DLD1 (cell line): ENCODE results near the gene EFCAB11.
"Not testable (repeated sequence)": the region's sequence is repeated elsewhere in the genome, so short reads cannot be mapped to it uniquely, and the experiment has no call there.

Experiments used
- in situ Hi-C: cut with HindIII; loops from 2 replicates; pipeline ENCODE4 v1.10.0; 2017; ENCODE audit warnings: low sequenced_read_pairs

The EFCAB11 gene

DNA sequence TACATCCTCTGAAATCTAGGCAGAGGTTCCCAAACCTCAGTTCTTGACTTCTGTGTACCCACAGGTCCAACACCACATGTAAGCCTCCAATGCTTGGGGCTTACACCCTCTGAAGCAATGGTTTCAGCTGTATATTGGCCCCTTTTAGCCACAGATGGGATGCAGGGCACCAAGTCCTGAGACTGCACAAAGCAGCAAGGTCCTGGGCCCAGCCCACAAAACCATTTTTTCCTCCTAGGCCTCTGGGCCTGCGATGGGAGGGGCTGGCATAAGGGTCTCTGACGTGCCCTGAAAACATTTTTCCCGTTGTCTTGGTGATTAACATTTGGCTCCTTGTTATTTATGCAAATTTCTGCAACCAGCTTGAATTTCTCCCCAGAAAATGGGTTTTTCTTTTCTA is 80.4 kb downstream of the EFCAB11 start:
- in situ Hi-C loops = not testable (repeated sequence)

DNA sequence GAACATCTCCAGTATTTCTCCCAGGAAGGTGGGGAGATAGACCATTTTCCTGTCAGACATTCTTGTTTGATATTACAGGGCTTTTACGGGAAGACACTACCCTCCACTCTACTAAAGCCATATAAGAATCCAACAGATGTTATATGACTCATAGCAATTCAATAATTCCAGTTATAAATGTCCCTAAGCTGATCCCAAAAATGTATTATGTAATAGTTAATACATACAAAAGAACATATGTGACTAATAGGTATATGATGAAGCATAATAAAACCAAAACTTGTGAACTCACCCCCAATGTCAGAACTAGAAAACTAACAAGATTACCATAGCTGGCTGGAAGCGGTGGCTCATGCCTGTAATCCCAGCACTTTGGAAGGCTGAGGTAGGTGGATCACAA is 84.2 kb downstream of the EFCAB11 start:
- in situ Hi-C loops = no loop called here

DNA sequence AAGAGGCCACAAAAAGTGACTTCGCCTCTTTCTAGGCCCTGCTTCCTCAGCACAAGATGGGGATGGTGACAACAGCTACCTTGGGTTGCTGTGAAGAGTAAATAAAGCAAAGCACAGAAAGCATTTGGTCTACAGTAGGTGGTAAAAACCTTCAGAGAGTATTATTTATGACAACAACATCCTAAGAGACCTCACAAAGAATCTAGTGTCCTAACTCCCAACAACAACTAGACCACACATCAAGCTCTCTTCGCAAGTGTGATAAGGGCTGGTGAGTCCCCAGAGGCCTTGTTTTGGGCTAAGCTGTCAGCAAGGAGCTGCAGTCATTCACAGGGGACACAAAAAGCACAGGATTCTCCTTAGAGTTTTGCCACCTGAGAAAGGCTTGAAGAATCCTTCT is 84.9 kb downstream of the EFCAB11 start:
- in situ Hi-C loops = no loop called here

DNA sequence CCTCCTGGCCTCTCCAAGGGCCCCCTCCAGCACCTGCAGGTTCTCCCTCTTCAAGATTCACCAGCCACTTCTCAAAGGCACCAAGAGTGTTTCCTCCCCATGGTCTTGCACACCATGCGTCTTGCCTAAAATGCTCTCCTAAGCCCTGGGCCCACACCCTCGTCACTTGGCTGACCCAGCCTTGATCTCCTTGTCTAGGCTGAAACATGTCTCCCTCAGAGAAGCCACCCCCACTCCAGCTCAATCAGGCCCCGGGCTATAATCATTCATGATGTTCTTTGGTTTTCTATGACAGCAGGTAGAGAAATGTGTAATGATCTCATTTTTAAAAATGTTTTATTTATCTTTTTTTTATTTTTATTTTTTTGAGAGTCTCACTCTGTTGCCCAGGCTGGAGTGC is 88.1 kb downstream of the EFCAB11 start:
- in situ Hi-C loops = no loop called here

DNA sequence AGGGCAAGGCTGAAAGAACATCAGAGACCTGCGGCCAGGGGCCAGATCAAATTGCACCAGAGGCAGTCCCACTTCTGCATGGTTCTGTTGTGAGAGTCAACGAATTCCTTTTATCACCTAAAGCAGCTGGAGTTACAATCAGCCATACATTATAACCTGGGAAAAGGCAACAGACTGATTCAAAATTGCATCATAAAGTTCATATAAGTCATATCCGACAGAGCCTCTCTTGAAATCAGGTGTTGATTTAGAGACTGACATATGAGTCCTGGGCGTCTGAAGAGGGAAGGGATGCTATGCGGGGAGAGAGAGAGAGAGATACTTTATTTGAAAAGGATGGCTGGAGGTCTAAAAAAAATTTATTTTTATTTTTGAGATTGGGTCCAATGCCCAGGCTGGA is 89.4 kb downstream of the EFCAB11 start:
- in situ Hi-C loops = no loop called here

DNA sequence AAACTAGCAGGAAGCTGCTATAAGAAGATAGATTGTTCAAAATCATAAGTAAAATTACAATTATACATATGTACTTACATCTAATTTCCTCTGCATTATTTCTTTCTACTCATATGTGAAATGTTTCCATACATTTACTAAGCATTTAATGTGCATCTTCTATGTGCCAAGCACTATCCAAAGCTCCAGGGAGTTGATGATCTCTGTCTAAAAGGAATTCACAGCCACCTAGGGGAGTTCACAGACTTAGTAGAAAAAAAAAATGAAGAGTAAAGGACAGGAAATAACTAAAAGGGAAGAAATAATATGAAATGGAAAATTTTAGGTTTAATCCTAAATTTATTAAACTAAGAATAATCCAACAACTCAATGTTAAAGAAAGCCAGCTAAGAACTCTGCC is 91.7 kb downstream of the EFCAB11 start:
- in situ Hi-C loops = no loop called here

DNA sequence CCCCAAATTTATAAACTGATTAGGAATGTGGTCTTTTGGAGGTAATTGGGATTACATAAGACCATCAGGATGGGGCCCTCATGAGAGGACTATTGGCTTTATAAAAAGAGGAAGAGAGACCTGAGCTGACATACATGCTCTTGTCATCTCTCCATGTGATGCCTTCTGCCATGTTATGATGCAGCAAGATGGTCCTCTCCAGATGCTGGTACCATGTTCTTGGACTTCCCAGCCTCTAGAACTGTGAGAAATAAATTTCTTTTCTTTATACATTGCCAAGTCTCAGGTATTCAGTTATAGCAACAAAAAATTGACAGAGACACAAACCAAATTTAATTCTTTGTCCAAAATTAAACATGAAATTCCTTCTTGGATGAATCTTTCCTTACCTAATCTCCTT is 92.9 kb downstream of the EFCAB11 start:
- in situ Hi-C loops = no loop called here

DNA sequence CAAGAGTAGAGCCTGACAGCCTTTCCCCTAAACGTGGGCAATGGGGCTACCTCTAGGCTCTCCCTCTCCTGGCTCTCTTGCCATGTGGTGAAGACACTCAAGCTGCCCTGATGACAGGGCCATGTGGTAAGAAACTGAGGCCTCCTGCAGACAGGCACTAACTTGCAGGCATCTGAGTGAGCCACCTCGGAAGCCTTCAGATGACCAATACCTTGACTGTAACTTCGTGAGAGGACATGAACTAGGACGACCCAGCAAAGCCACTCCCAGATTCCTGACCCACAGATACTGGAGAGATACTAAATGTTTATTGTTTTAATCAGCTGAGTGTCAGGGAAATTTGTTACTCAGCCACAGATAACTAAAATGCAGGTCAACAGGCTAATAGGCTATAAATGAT is 96.4 kb downstream of the EFCAB11 start:
- in situ Hi-C loops = no loop called here

DNA sequence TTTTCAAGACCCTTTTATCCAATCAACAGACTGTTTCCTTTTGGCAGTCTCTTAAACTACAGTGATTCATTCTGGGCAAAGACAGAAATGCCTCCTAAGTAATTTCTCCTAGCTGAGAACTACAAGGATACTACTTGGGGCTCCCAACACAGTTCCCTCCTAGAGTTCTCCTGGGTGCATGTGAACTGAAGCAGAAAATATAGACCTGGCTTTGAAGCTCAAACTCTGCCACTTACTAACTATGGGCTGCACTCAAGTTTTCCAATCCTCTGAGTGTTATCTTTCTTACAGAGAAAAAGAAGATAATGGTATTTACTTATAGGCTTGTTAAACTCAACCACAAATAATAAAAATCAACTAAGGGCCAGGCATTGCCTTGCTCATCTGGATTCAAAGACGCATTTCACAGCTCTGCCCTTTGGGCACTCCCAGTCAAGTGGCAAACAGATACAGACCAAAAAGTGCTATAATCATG is 97.6 kb downstream of the EFCAB11 start:
- in situ Hi-C loops = no loop called here

DNA sequence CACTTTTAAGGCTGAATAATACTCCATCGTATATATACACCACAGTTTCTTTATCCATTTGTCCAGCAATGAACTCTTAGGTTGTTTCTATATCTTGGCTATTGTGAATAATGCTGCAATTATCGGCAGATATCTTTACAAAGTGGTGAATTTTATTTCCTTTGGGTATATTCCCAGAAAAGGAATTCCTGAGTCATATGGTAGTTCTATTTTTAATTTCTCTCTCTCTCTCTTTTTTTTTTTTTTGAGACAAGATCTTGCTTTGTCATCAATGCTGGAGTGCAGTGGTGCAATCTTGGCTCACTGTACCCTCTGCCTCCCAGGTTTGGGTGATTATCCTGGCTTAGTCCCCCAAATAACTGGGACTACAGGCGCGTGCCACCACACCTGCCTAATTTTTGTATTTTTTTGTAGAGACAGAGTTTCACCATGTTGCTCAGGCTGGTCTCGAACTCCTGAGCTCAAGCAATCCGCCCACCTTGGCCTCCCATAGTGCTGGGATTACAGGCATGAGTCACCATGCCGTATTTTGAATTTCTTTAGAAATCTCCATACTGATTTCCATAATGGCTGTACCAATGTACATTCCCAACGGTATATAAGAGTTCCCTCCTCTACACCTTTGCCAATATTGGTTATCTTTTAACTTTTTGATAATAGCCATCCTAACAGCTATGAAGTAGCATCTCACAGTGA is 98.4 kb downstream of the EFCAB11 start:
- in situ Hi-C loops = no loop called here

DNA sequence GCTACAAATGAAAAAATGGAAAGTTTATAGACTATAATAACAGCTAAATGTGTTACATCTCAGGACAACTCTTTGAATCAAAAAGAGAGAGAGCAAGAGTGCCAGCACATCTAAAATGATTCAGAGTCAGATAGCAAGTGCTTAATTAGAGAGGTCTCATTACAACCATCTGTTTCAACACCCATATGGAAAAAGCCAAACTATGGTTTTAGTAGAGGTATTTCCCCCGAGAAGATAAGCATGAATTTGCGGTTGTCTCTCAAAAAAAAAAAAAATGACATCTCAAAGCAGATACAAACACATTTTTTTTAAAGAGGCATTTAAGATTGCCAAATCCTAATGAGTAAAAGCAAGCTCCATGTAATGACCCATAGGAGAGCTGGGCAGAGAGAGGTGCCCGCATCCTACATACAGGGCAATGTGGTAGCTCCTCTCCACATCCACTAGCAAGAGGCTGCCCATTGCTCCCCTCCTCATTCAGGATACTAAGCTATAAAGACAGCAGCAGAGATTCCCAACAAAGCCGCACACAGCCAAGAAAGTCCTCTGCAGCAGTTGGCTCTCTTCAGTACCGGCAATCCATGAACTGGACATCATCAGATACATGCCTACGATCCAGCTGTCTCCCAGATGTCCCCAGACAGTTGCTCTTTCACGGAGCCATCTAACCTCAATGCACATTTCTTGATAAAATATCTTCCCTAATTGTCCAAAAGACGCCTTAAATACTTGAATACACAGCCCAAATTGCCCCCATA is 100.4 kb downstream of the EFCAB11 start:
- in situ Hi-C loops = no loop called here

DNA sequence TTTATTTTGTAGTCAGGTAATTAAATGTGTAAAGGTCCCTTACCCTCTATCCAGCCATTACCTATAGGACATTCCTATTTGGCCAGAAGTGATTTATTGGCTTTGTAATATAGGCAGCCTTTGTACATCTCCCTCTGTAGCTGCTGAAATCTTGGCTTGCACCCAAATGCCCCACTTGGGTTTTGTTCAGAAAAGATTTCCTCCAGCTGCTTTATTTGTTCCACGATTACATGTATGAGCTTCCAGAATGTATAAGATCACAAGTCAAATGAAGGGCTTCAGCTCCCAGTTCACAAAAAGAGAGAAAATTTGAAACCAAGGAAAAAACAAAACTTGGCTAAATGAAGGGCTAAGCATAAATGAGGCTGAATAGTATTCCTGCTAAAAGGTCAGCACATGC is 103.4 kb downstream of the EFCAB11 start:
- in situ Hi-C loops = no loop called here

DNA sequence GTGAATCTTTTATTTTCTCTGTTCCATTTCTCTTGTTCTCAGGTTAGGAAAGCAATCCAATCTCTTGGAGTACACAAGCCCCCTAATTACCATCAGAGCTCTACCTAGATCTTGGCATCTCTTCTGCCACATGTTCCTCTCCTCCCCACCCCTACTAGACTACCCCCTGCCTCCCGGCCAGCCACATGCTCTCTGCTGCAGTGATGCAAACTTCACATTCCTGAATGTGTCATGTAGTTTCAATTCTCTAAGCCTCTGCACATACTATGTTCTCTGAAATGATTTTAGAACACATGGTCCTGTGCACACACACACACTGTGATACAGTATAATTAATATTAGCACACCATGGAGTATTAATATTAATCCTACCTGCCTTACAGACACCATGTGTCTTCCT is 104.6 kb downstream of the EFCAB11 start:
- in situ Hi-C loops = no loop called here

DNA sequence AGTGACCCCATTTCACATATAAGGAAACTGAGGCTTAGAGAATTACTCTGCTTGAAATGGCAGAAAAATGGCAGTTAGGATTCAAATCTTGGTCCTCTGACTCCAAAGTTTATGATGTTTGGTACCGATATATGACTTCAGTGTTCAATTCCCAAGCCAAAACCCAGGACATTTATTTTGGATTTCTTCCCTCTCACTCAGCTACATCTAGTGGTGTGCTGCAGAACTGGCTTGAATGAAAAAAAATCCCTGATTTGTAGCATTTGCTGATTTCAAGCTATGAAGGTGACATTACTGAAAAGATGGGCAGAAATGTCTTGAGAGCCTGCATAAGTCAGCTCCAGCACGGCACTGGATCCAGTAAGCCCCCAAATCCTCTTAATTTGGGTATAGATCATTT is 106.4 kb downstream of the EFCAB11 start:
- in situ Hi-C loops = no loop called here

DNA sequence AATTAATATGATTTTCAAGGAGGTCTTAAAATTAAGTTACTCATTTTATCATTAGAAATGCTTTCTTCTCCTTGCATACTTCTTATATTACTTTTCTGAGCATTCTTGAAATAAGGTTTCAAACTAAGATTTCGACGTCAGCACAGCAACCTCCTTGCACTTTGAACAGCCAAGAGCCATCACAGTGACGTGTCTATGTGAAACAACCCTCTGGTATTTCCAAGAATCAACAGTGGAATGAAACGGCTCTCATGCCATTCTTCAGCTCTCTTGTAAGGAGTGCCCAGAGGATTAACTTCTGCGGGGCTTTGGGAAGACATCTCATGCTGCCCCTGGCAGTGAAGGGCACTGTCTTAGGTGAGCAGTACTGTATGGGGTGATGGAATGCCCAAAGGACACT is 109.2 kb downstream of the EFCAB11 start:
- in situ Hi-C loops = no loop called here

DNA sequence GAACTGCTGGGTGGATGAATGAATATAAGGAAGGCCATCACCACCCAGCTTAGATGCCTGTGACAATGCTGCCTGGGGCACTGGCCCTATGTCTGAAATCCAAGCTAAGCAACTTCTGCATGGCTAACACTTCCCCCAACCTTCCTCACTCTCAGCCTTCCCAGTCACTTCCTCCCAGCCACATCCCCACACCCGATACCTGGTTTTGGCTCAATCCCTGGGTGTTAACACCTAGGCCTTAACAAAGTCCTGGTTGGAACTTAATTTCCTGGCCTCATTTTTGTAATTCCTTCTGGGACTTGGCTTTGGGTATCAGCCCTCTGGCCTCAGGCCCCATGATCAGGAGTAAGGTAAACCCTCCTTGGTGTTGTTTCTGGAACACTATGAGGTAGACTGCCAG is 110.0 kb downstream of the EFCAB11 start:
- in situ Hi-C loops = no loop called here

DNA sequence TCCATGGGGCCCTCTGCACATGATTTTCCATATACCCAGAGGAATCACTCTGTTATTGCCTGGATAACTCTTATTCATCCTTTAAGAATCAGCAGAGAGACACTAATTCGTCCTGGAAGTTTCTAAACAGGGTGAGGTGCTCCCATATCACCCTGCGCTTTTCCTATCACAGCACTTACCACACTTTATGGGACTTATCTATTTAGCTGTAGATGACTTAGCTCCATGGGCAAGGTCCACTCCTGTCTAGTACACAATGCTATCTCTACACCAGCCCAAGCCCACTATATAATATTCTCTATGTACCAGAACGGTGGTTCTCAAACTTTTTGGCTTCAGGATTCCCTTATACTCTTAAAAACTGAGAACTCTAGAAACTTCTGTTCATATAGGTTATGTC is 111.7 kb downstream of the EFCAB11 start:
- in situ Hi-C loops = no loop called here

DNA sequence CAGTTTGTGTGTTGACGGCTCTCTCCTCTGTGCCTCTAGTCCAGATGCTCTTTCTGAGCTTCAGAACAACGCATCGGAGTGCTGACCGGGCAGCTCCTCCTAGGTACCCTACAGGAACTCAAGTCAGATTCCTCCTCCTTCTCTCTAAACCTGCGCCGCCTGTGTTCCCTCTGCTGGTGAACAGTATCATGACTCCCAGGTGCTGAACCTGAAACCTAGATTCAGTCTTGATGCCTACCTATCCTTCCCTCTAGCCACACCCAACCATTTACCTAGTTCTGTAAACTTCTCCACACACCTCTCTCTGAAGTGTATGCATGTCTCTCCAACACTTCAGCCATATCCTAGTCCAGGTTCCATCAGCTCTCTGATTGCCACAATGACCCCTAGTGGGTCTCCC is 112.7 kb downstream of the EFCAB11 start:
- in situ Hi-C loops = no loop called here

DNA sequence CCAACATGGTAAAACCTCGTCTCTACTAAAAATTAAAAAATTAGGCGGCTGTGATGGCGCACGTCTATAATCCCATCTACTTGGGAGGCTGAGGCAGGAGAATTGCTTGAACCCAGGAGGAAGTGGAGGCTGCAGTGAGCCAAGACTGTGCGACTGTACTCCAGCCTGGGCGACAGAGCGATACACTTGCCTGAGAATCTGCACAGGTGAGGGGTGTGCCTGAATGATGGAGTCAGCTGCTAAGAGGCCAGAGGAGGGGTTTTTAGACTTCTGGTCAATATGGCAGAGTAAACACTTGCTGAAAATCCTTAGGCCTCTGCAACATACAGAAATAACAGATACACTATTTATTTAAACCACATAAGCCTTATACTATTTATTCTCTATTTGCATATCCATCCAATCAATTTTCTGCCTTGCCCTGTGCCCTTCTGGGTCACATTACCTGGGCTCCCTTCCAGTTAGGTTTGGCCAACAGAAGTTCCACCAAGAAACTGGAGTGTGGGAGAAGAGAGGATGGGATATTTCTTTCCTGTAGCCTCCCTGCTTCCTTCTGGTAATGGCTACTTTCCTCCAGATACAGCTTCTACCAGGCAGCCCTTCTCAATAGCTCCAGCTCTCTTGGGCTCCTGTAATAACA is 117.6 kb downstream of the EFCAB11 start:
- in situ Hi-C loops = no loop called here

DNA sequence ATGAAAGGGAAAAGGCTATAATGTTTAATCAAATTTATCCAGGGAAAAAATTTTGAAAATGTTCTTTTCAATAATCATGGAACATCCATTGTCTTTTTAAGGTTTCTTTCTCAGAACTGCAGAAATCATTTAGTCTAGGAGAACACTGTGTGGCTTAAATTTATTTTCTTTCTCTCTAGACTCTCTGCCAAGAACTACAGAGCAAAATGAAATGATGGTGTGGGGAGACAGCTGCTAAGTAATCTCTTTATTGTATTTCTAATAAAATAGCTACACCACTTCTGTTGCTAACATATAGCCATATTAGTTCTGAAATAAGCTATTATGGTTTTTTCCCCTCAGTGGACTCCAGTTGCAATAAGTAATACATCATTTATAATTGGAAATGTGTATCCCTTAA is 120.9 kb downstream of the EFCAB11 start:
- in situ Hi-C loops = no loop called here

DNA sequence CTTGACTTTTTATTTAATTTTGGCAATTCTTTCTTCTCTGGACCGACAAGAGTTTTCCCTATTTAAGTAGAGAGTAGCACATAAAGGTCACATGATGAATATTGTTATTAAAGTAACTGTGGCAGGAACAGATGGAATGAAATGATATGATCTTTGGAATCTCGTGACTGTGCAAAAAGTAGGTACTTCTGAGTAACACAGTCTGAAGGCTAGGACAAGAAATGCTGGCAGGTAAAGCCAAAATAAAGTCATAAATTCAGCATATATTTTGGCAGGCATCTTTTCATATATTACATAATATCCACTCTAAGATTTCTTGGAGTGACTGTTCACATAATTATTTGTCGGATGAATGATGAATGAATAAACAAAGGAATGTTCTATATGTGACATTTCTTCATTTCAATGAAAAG is 121.4 kb downstream of the EFCAB11 start:
- in situ Hi-C loops = no loop called here
